Occipital lobe (tissue), 3 donors: ENCODE results near the gene OR51F1. TPM values are rescaled to one million over a fixed set of nuclear protein-coding genes. Genes with fewer than 3 reads are reported as not detected.
"Not testable (repeated sequence)": the region's sequence is repeated elsewhere in the genome, so short reads cannot be mapped to it uniquely, and the experiment has no call there.

ENCODE experiments used
- DNase-seq: peaks from one replicate; lab custom pipeline; 2025; lab: John Stamatoyannopoulos, UW
- small RNA-seq: library from RNA; depleted of rRNA; stranded (forward); fragments of <200 nt; gene quantifications from one replicate; pipeline ENCODE3, GENCODE V24; 2014
- total RNA-seq: library from RNA; depleted of rRNA; stranded (reverse); fragments of >200 nt; gene quantifications from one replicate; pipeline ENCODE4 v1.2.3, GENCODE V29; 2014

OR51F1 gene, protein sequence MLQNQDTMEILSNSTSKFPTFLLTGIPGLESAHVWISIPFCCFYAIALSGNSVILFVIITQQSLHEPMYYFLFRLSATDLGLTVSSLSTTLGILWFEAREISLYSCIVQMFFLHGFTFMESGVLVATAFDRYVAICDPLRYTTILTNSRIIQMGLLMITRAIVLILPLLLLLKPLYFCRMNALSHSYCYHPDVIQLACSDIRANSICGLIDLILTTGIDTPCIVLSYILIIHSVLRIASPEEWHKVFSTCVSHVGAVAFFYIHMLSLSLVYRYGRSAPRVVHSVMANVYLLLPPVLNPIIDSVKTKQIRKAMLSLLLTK
- not detected for total RNA-seq

GRCh38 chr11:4769838-4770237 is at the start of gene OR51F1:
Gene OR51F1, minus strand, starts transcription at chr11:4769938. Its CDS starts 0 bp downstream, at chr11:4769938.
- DNase-seq: no peak

- no peak for DNase-seq
Observed at GRCh38 chr11:4809246-4809645, 39.5 kb upstream of the OR51F1 start.

DNA sequence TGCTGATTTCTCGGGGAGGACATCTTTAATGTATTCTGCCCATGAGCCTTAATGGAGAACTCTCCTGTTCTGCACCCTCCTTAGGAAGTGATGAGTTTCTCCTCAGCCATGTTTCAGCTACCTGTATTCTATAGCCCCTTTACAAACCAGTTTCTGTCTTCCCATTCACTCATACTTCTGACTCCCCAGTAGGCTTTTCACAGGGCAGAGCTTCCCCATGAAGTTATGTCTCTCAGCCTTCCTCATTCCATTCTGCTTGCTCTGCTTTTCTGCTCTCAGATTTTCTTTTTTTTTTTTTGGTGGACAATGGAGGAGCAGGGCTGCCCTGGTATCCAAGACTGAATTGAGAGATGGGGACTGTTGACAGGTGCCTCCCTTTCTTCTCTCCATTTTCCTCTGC is 38.7 kb upstream of the OR51F1 start:
- DNase-seq: no peak

DNA sequence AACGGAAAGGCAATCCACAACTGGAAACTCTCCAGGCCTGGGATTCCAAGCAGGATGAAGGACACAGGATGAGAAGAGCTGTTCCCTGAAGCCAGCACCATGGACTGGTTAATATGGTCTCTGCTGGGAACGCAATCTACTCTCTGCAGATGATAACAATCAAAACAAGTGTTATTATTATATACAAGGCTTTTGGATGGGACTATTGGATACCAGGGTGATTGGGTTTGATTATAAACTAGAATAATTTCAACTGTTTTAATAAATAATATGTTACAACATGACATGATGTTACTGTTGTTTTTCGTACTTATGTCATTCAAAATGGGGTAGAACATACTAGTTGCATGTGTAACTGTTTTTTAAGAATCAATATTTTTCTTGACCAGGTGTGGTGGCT is 34.5 kb upstream of the OR51F1 start, which contains the start of gene OR52R1:
OR52R1 (minus strand) TSS at position 101 of the 400 bp plus-strand sequence; CDS start at position 101, 0 bp downstream.
- DNase-seq: no peak

DNA sequence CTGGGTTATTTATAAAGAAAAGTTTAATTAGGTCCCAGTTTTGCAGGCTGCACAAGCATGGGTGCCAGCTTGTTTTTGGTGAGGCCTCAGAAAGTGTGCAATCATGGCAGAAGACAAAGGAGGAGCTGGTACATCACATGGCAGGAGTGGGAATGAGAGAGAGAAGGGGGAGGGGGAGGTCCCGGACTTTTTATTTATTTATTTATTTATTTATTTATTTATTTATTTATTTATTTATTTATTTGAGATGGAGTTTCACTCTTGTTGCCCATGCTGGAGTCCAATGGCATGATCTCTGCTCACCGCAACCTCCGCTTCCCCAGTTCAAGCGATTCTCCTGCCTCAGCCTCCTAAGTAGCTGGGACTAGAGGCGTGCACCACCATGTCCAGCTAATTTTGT is 31.6 kb upstream of the OR51F1 start:
- DNase-seq: not testable (repeated sequence)

DNA sequence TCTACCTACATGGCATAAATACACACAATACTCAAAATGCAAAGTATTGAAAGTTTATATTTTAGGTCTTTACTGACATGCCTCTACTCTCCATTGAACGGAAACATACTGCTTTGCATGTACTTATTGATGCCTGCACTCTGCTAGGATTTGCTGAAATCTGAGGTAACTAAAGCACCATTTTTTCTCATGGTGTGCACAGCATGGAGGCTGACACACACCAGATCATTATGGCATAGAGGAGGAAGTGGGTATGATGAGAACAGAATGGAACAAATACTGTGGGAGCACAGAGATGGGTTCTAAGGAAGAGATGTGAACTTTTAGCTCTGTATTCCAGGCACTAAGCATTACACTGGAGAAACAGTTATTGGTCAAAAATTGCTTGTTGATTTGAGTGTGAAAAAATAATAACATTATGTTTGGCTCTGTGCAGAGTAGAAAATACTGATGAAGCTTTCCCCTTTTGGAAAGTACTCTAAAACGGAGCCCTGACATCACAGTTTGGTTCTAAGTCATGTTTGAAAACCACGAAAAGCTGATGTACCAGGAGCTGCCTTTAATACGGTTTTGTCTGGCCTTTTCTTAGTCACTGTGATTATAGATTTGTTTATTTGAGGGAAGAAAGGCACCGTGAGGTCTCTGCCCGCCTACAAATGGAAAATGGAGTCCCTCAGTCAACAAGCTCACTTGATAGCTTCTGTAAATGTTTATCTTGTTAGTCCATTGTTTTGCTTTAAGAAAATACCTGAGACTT is 28.9 kb upstream of the OR51F1 start:
- no peak for DNase-seq

- DNase-seq: no peak
Observed at GRCh38 chr11:4797206-4797605, 27.5 kb upstream of the OR51F1 start.

DNA sequence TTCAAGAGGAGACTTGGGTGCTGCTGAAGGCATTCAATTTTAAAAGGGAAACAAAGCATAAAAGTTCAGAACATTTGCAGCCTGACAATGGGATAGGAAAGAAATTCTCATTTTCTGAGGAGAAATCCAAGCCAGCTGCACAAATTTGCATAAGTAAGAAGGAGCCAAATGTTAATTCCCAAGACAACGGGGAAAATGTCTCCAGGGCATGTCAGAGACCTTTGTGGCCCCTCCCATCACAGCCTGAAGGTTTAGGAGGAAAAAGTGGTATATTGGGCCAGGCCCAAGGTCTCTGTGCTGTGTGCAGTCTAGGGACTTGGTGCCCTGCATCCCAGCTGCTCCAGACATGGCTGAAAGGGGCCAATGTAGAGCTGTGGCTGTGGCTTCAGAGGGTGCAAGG is 12.7 kb upstream of the OR51F1 start:
- DNase-seq: no peak

- DNase-seq: no peak
Observed at GRCh38 chr11:4768094-4768493, 1.6 kb downstream of the OR51F1 start.

DNA sequence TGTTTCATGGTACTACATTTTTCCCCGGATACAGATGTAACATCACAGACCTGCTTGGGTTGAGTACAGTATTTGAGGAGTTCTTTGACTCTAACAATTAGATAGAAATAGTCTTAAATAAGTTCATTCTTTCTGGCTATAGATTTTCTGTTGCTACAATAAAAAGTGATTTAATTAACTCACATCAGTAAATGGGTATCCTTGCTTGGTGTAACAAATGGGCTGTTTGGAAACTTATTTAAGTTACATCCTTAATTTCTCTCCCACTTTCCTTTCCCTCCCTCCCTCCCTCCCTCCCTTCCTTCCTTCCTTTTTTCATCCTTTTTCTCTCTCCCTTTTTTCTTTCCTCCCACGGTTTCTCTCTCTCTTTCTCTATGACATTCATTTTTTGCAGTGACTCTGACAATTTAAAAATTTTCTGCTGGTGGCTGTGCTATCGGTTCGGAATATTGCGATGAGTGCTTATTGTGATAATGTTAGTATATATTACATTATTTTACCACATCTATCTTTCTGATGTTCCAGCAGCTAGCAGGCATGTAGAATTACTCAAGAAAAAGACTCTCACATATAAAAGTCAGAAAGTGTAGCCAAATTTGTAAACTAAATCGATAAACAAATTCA is 3.2 kb downstream of the OR51F1 start:
- no peak for DNase-seq

DNA sequence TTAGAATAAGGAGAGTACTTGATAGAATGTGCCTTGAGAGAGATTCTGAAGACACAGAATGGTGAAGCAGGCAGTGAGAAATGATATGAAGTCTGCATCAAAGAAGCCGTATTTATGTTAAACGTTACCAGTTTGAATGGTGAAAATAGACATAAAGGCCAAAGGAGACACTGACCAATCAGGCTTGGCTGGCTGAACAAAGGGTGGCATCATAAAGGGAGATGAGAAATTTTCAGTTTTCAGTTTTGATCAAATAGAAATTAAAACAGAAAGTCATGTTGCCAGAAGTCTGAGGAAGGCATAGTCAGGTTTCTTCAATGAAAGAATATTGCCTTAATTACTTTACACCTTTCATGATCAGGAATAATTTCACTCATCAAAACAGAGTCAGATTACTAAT is 6.6 kb downstream of the OR51F1 start:
- DNase-seq: no peak

DNA sequence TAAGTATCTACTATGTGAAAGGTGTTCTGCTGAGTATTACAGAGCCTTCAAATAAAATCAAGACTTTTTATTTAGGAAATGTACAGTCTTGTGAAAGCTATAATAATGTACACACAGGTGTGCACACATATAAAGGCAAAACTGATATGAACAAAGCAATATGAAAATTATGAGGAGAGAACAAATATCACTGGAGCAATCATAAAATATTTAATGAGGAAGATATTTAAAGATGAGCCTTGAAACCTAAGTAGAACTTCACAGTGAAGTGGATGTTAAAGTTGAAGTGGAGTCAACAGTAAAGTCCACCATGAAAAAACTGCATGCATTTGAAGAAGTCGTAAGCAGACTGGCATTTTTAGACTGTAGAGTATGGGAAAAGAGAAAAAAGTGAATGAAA is 18.5 kb downstream of the OR51F1 start:
- no peak for DNase-seq

GRCh38 chr11:4748438-4748837 is 21.3 kb downstream of the OR51F1 start:
- DNase-seq: no peak

GRCh38 chr11:4740735-4741134 is 29.0 kb downstream of the OR51F1 start:
- DNase-seq: no peak

DNA sequence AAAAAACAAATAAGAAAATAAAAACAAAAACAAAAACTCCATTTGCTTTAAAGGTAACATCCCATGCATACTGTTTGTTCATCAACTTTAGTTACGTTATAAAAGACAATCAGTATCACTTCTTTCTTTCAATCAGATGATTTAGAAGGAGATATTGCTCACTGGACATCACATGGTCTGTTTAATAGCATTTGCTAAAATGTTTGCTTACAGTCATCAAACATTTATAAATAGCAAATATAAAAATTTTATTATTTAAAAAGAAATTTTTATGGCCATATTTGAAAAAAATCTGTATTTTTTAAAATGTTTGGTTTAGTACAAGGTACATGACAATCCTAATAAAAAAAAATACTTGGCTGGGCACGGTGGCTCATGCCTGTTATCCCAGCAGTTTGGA is 42.6 kb downstream of the OR51F1 start:
- no peak for DNase-seq

DNA sequence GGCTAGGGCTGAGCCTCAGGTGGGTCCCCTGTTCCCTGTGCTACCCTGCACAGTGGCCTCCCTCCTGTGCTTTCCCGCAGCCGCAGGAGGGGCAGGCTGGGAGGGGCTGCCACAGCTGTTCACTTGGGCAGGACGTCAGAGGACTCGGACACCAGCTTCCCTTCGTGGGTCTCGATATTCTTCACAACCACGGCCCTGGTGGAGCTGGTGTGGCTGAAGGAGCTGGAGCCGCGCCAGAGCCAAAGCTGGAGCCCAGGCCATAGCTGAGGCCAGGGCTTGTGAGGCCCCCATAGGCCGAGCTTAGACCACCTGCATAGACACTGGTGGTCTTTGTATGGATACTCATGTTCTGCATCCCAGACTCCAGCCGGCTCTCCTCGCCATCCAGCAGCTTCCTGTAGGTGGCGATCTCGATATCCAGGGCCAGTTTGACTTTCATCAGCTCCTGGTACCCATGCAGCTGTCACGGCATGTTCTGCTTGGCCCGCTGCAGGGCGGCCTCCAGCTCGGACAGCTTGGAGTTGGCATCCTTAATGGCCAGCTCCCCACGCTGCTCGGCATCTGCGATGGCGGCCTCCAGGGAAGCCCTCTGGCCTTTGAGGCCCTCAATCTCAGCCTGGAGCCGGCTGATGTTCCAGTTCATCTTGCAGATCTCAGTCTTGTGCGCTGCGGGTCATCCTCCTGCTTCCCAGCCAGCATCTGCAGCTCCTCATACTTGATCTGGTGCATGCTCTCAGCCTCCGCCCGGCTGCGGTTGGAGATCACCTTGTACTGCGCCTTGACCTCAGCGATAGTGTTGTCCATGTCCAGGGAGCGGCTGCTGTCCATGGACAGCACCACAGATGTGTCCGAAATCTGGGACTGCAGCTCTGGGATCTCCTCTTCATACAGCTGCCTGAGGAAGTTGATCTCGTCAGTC is 46.9 kb downstream of the OR51F1 start:
- not testable (repeated sequence) for DNase-seq

Small RNA genes within 50 kb of the gene (small RNA-seq; reads per million reads assigned to genes)
- gene RF00091: not detected

Other genes with a start within 250 kb of the OR51F1 start
- gene OR52M1, start 224.7 kb downstream of the OR51F1 start, total RNA-seq: not detected
- not detected for gene OR52I2, start 188.2 kb downstream of the OR51F1 start, total RNA-seq
- gene OR52I1, start 175.9 kb downstream of the OR51F1 start, total RNA-seq: not detected
- 10.8 TPM for gene TRIM68, start 161.7 kb downstream of the OR51F1 start, total RNA-seq
- not detected for gene OR51D1, start 132.5 kb downstream of the OR51F1 start, total RNA-seq
- gene OR51E1, start 126.0 kb downstream of the OR51F1 start, total RNA-seq: 0.16 TPM
- not detected for gene OR51E2, start 72.1 kb downstream of the OR51F1 start, total RNA-seq
- not detected for gene MMP26, start 65.2 kb downstream of the OR51F1 start, total RNA-seq
- gene OR52R1, start 34.4 kb upstream of the OR51F1 start, total RNA-seq: not detected
- gene OR51F2, start 51.4 kb upstream of the OR51F1 start, total RNA-seq: not detected
- not detected for gene OR51S1, start 79.3 kb upstream of the OR51F1 start, total RNA-seq
- not detected for gene OR51T1, start 112.0 kb upstream of the OR51F1 start, total RNA-seq
- gene OR51A7, start 133.8 kb upstream of the OR51F1 start, total RNA-seq: not detected
- gene OR51G2, start 149.4 kb upstream of the OR51F1 start, total RNA-seq: not detected
- gene OR51G1, start 154.4 kb upstream of the OR51F1 start, total RNA-seq: not detected
- gene OR51A4, start 177.7 kb upstream of the OR51F1 start, total RNA-seq: not detected
- not detected for gene OR51A2, start 185.8 kb upstream of the OR51F1 start, total RNA-seq
- gene OR51L1, start 224.9 kb upstream of the OR51F1 start, total RNA-seq: not detected